K562 (cell line): Measurements from ENCODE around the gene ST14. TPM values are rescaled to one million over a fixed set of nuclear protein-coding genes. Genes with fewer than 3 reads are reported as not detected.

Source experiments
- ATAC-seq: fragments of 200-7000 bp; cut with Tn5 transposase; 3 replicates; pipeline ENCODE4 v1.9.1; 2020; ENCODE audit warnings: moderate library complexity
- BruUV-seq: library from RNA; stranded (reverse); fragments of 400-500 nt; replicated peaks from 2 replicates; lab custom pipeline; 2021; lab: Mats Ljungman, UMichigan
- CTCF ChIA-PET: fragments of 300-600 bp; formaldehyde crosslinking; extraction: SDS; loops from one replicate; lab custom pipeline; 2021; ENCODE audit warnings: low intra/inter-chr PET ratio; lab: Yijun Ruan, JAX
- POLR2A ChIA-PET: fragments of 300-600, 350-650 bp; sonication (Branson Sonifier 250); formaldehyde crosslinking; extraction: SDS; loops from one replicate; lab custom pipeline; 2021; ENCODE audit warnings: antibody characterized with exemption, inconsistent platforms; lab: Yijun Ruan, JAX
- DNase-seq, 4 experiments: peaks; one replicate each; pipeline versions ENCODE4 v3.0.0 to v3.0.0-alpha.2; 2011 to 2018; ENCODE audit warnings: low spot score in 3 of 4, mixed read lengths in 3 of 4; ENCODE audit errors: extremely low read depth in 1 of 4
- FAIRE-seq: peaks from 2 replicates; lab custom pipeline; 2011; peaks lifted over from hg19 to GRCh38; lab: Jason Lieb, UNC
- H2AFZ ChIP-seq: 2 replicates; pipeline ENCODE4 v1.6.0; 2011; ENCODE audit warnings: low read depth, low read length, control low read depth, inconsistent platforms
- H3K27ac ChIP-seq: fragments of 200-600 bp; 3 replicates; pipeline ENCODE4 v1.8.0; 2011; ENCODE audit warnings: low read depth, mild to moderate bottlenecking, control low read depth, inconsistent platforms, low read length, moderate library complexity, mixed read lengths; ENCODE audit errors: extremely low read depth
- H3K27me3 ChIP-seq, 2 experiments: fragments of 300-600 bp in 1 of 2; 2 replicates in 1 of 2; 3 replicates in 1 of 2; pipeline versions ENCODE4 v1.6.0 to v1.8.0; 2011; ENCODE audit warnings: inconsistent platforms in 2 of 2, low read length in 2 of 2, mild to moderate bottlenecking in 1 of 2, mixed read lengths in 1 of 2, moderate library complexity in 1 of 2; ENCODE audit not compliant: control insufficient read depth in 2 of 2, insufficient read depth in 2 of 2
- H3K36me3 ChIP-seq: fragments of 300-600 bp; 3 replicates; pipeline ENCODE4 v1.8.0; 2011; ENCODE audit warnings: mild to moderate bottlenecking, low read length, inconsistent platforms; ENCODE audit not compliant: control insufficient read depth, insufficient read depth
- H3K4me1 ChIP-seq, 2 experiments: fragments of 200-600 bp in 1 of 2; replicated peaks in 1 of 2; 2 replicates in 1 of 2; 3 replicates in 1 of 2; pipeline versions ENCODE4 v1.5.1 to v1.8.0; 2011; ENCODE audit warnings: inconsistent platforms in 2 of 2, low read length in 2 of 2, mild to moderate bottlenecking in 1 of 2, mixed read lengths in 1 of 2, moderate library complexity in 1 of 2; ENCODE audit not compliant: control insufficient read depth in 2 of 2, insufficient read depth in 2 of 2
- H3K4me2 ChIP-seq: 2 replicates; pipeline ENCODE4 v1.6.1; 2011; ENCODE audit warnings: low read length, control low read depth, inconsistent platforms, mixed read lengths; ENCODE audit not compliant: insufficient read depth
- H3K4me3 ChIP-seq: fragments of 200-600 bp; sonication (generic), shearing (Covaris generic); 2 replicates; pipeline ENCODE4 v1.5.1; 2016; ENCODE audit warnings: control low read depth, inconsistent platforms
- H3K79me2 ChIP-seq: fragments of 200-600 bp; 3 replicates; pipeline ENCODE4 v1.8.0; 2011; ENCODE audit warnings: low read length, inconsistent platforms; ENCODE audit not compliant: control insufficient read depth, insufficient read depth
- H3K9ac ChIP-seq, 2 experiments: 2 replicates each; pipeline versions ENCODE4 v1.6.0 to v1.6.1; 2011; ENCODE audit warnings: low read depth in 2 of 2, low read length in 2 of 2, control low read depth in 1 of 2, inconsistent platforms in 1 of 2, mild to moderate bottlenecking in 1 of 2, mixed read lengths in 1 of 2; ENCODE audit not compliant: insufficient read depth in 1 of 2
- H3K9me1 ChIP-seq: one replicate; pipeline ENCODE4 v1.6.0; 2011; ENCODE audit warnings: inconsistent platforms, mild to moderate bottlenecking, low read length, moderate library complexity; ENCODE audit not compliant: control insufficient read depth, insufficient read depth
- H3K9me3 ChIP-seq: replicated peaks from 2 replicates; pipeline ENCODE4 v1.5.1; 2011; ENCODE audit warnings: low read depth, low read length, inconsistent platforms; ENCODE audit not compliant: control insufficient read depth, insufficient read depth
- H4K20me1 ChIP-seq: replicated peaks from 2 replicates; pipeline ENCODE4 v1.6.1; 2011; ENCODE audit warnings: low read length, inconsistent platforms, mixed read lengths; ENCODE audit not compliant: control insufficient read depth, insufficient read depth
- BHLHE40 ChIP-seq: IDR thresholded peaks from 2 replicates; pipeline ENCODE4 v1.6.1; 2011; ENCODE audit warnings: low read length, improper control_type of control experiment
- ZNF280B ChIP-seq: fragments of 250-450 bp; sonication (Bioruptor Pico); IDR thresholded peaks from 2 replicates; pipeline ENCODE4 v1.5.1; 2021; ENCODE audit warnings: mild to moderate bottlenecking
- WGBS: fragments of 100-300 bp; shearing (Covaris generic); methylation state at CpG from one replicate; pipeline ENCODE4 v1.1.6; 2016; ENCODE audit warnings: low coverage, mixed read lengths; ENCODE audit not compliant: insufficient coverage; ENCODE audit errors: missing lambda C conversion rate; 5-methylcytosine and 5-hydroxymethylcytosine counted together
- in situ Hi-C: fragments of 300-500 bp; cut with MboI; formaldehyde crosslinking; loops from 4 replicates; pipeline ENCODE4 v1.15.0; 2018; ENCODE audit warnings: inconsistent platforms, mixed read lengths
- intact Hi-C: fragments of 100-400 bp; cut with micrococcal nuclease; formaldehyde crosslinking; loops from 2 replicates; pipeline ENCODE4 v1.14.2; 2022
- polyA plus RNA-seq, 8 experiments: library from polyadenylated mRNA; depleted of rRNA in 4 of 8; stranded (reverse) in 5 of 8; unstranded in 3 of 8; fragments of >200 nt; fragmentation: Nextera tagmentation in 2 of 8; fragmentation: Illumina TruSeq in 1 of 8; extraction: Ambion mirVana in 2 of 8; extraction: Trizol in 1 of 8; gene quantifications; 2 replicates each; pipeline versions ENCODE4 v1.2.1 to v1.2.3, GENCODE V29; 2011 to 2014; ENCODE audit warnings: inconsistent platforms in 1 of 8, missing spikeins in 1 of 8
- total RNA-seq, 7 experiments: library from RNA; depleted of rRNA in 6 of 7; stranded (reverse); fragments of >200 nt in 6 of 7; fragmentation: Illumina TruSeq in 2 of 7; extraction: Trizol in 2 of 7; gene quantifications; 2 replicates each; pipeline versions ENCODE4 v1.2.1 to v1.2.3, GENCODE V29; 2011 to 2021; ENCODE audit warnings: low replicate concordance in 1 of 7

ST14 gene
- total and polyA plus RNA-seq, 9 of the 15 experiments (the other 6 are each of a cell fraction or from before 2014, with no cell fraction given) = 0.08 to 0.20 TPM; not detected in 7

- FAIRE-seq (no peak), DNase-seq (no peak), ATAC-seq (peak; percentile 34; the same call in 2 of the 3 replicates)
- ChIA-PET CTCF (no interaction called here), POLR2A (interaction anchor here (0.7 to 1.5 kb wide), 2 partner anchors 13 to 601 kb away, joined by 3 to 4 read pairs; no protein-coding TSS in a partner anchor)
- Histone ChIP-seq H3K4me1 (peaks cover 0 to 15% of the 10 kb centered on the region in 2 experiments; a peak in 2 of 5 replicates), H3K36me3 (no peaks in the 10 kb centered on the region), H3K27ac (no peak overlapping the region), H4K20me1 (peaks cover 28% of the 10 kb centered on the region), H2AFZ (no peak overlapping the region), H3K9me1 (no peaks in the 10 kb centered on the region), H3K4me2 (no peak overlapping the region), H3K9me3 (no peaks in the 10 kb centered on the region), H3K79me2 (no peaks in the 10 kb centered on the region), H3K4me3 (no peak overlapping the region), H3K9ac (no peak overlapping the region; a peak in 1 of 4 replicates)
- intact Hi-C loops = loop anchor here (5.0 kb wide), 1 partner anchor 275 kb away; no protein-coding TSS in a partner anchor
- in situ Hi-C loops = no loop called here
- 9% methylated on average over 22 of the region's 27 CpGs for WGBS
- TF ChIP-seq ZNF280B = no peak
- peak; percentile 37; the same call in 1 of the 2 replicates for TF ChIP-seq BHLHE40
- TF ChIP-seq, all 486 proteins: peak for 1
- no TSS peak for BruUV-seq
- peaks cover 49 to 86% of the 10 kb centered on the region in 2 experiments for H3K27me3 ChIP-seq
These were observed 37.9 kb downstream of the ST14 start for GRCh38 chr11:130197386-130198035.
